NCI-H1694 treated with DMSO at 0.1 percent for 48 hours (cell line): ENCODE data around the gene WDR36.
A peak's percentile ranks its signal among the peaks of the same experiment; 100 is the strongest.
"Not testable (repeated sequence)": the region's sequence is repeated elsewhere in the genome, so short reads cannot be mapped to it uniquely, and the experiment has no call there.

Source experiments
- DNase-seq: peaks from one replicate; lab custom pipeline; 2025; lab: John Stamatoyannopoulos, UW

The WDR36 gene

DNA sequence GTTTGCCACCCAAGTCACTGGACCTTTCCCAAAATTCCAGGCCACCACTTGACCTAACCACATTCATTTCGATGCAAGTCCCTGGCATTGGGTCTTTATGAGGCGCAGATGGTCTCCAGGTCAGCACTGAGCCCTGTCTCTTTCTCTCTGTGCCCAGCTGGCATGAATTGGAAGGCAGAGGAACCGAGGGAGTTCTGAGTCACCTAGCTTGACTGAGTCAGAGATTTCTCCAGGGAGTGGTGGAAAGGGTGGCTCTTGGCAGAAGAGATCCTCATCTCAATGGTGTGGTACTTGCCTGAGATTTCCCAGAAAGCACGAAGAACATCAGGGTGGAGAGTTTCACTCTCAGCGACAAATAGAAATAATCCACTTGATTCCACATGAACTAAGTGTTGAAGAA, 43.8 kb downstream of the WDR36 start:
- no peak for DNase-seq

DNA sequence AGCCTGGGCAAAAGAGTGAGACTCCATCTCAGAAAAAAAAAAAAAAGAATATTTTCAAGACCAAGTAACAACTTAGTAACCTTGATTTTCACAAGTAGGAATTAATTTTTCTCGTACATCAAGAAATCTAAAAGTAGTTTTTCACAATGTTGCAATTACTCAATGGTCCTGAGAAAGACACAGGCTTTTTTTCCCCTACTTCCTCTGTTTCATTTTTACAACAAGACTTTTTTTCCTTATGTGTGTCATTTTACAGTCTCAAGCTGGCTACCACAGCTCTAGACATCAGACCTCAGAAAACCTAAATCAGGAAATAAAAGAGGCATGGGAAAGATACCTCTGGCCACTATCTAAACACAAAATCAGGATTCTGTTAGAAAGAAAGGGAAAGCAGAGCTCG, 45.9 kb downstream of the WDR36 start:
- no peak for DNase-seq

DNA sequence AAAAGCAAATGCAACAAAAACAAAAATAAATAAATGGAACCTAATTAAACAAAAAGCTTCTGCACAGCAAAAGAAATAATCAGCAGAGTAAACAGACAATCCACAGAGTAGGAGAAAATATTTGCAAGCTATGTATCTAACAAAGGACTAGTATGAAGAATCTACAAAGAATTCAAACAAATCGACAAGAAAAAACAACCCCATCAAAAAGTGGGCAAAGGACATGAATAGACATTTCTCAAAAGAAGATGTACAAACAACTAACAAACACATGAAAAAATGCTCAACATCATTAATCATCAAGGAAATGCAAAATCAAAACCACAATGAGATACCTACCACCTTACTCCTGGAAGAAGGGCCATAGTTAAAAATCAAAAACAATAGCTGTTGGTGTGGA, 49.3 kb downstream of the WDR36 start:
- not testable (repeated sequence) for DNase-seq

DNA sequence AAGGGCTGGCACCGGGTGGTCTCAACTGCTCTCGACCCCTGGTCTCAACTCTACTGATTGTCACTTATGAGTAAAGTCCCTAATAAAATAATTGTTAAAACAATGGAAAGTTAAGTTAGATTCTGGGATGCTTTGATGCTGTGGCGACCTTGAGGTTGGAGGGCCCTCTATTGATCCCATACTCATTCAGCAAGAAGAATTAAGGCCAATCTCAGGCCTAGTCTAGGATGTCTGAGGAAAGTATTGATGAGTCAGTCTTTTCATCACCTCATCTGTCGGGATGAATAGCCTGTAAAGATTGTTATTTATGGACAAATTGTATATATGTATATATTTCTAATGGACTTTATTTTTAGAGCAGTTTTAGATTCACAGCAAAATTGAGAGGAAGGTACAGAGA, 50.8 kb downstream of the WDR36 start:
- DNase-seq, result no peak

DNA sequence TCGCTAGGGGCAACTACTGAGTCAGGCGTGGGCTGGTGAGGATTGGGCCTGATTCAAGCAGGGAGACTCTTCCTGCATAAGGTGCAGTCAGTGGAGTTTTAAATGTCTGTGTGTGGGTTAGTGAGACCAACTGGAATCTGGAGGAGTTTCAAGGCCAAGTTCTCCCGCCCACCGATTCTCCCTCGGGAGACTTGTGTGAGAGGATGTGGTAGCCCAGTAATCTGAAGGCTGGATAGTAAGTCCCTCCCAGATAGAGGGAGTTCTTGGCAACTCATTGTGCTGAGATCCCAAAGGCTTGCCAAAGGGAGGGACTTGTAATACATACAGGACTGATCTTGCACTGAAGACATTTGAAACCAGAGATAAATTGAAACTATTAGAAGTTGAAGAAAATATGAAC, 51.8 kb downstream of the WDR36 start:
- DNase-seq, result no peak

DNA sequence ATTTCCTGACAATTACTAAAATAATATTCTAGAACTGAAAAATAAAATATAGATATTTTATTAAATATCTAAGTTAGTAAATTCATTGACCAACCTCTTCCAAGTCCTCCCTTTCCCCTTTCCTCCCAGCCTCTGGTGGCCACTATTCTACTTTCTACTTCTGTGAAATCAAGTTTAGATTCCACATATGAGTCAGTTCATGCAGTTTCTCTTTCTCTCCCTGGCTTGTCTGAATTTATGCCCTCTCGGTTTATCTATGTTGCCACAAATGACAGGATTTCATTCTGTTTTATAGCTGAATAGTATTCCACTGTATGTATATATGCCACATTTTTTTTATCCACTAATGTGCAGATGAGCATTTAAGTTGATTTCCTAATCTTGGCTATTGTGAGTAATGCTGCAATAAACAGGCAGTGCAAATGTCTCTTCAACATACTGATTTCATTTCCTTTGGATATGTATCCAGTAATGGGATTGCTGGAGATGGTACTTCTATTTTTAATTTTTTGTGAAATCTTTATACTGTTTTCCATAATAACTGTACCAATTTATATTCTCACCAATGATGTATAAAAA, 52.3 kb downstream of the WDR36 start:
- DNase-seq, result no peak

DNA sequence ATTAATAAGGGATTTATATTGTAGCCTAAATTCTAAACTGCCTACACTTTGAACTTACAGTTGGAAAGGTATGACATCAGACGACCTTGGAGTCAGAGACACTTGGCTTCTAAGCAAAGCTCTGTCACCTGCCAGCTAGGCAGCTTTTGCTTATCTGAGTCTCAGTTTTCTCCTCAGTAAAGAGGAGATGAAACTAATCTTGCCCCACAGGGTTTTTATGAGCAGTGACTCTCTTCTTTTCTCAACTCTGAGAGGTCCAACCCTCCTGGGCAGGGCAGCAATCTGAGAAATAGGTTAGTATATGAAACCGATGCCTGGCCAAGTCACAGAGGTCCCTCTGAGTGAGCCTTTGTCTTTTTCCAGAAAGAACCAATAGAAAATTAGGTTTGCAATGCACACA, 53.9 kb downstream of the WDR36 start:
- DNase-seq, result no peak

DNA sequence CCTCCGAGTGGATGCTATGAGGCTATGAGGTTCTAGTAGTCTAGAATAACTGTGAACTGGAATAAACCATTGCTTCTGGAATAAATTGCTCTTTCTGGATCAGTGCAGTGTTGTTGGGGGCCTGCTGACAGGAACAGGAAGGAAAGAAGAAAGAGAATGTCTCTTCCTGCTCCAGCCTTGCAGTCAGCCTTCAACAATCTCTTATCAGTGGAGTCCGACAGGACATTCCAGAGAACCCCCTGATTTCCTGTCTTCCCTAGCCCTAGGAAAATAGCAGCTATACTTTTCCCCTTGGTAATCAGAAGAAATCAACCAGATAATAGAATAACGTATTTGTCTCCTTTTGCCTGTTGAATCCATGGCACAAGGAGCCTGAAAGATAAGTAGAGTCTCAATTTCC, 55.4 kb downstream of the WDR36 start:
- no peak for DNase-seq

DNA sequence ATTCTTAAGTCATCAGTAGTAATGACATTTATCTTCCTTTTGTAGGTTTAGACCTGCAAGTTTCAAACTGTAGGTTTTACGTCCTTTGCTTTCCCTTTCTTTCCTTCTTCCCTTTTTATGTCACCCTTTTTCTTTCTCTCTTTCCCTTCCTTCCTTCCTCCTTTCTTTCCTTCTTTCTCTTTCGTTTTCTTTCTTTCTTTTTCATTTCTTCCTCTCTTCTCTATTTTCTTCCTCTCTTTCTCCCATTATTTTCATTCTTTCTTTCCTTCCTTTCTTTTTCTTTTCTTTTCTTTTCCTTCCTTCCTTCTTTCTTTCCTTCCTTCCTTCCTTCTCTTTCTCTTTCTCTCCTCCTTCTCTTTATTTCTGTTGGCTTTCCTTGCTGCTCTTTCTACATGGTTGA, 59.9 kb downstream of the WDR36 start:
- DNase-seq, result no peak

DNA sequence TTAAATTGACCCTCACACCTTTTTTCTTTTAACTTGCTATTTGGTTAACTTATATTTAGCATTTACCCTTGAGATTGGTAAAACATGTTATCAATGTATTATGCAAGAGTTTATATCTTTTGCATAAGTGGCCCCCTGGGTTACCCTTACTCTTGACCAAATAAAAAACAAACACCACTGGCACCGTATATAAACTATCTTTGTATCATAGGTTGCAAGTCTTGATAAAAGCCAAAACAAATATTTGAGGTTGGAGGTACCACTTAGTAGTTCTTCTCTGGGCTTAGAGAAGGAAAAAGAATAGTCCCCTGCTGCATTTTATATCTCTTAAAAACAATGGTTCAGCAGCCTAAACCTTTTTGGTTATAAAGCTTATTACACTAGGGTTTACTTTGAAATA, 61.3 kb downstream of the WDR36 start:
- no peak for DNase-seq

DNA sequence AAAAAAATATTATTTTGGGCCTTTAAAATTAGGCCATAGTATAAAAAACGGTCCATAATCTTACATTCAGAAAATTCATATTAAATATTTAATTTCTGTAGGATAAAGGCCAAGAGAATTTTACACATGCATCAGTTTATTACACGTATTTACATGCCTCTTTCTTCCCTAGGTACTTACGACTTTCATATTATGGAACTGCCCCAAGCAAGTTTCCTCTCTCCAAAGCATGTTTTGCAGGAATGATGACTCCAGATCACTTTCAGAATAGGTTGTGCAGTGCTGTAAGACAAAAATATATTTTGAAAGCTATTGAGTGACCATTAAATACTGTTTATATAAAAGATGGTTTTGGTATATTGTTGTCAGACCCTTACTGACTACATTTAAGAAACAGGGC, 61.8 kb downstream of the WDR36 start:
- DNase-seq, result no peak

DNA sequence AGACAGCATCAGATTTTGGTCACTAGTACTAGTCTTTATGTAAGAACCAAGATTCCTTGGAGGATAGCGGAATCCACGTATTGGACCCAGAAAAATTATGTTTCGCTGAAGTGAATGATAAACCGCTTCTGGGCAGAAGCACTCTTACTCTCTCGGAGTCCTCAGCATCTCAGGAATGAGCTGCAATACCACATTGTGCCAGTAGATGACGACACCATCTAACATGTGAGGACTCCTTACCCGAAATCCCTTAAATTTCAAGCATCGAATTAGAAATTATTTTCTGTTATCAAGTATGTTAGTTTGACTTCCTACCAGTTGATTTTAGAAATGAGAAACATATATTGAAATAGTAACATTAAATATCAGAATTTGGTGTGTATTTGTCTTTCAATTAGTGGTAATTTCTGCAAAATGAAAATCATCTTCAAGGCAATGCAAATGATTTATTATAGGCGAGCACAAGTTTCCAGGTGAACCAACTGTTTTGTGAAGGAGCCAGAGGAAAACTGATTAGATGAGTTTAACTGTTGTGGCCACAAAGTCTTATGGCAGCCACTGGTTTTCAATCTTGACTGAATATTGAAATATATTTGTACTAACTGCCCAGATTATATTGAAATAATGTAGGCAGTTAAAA, 66.1 kb downstream of the WDR36 start:
- peak; percentile 32 for DNase-seq

DNA sequence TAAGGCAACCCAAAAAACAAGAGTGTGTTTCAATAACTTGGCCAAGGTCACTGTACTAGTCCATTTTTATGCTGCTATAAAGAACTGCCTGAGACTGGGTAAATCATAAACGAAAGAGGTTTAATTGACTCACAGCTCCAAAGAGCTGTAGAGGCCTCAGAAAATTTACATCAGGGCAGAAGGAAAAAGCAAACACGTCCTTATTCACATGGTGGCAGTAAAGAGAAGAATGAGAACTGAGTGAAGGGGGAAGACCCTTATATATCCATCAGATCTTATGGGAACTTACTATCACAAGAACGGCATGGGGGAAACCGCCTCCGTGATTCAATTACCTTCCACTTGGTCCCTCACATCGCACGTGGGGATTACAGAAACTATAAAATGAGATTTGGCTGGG, 67.7 kb downstream of the WDR36 start:
- DNase-seq, result peak; percentile 44

DNA sequence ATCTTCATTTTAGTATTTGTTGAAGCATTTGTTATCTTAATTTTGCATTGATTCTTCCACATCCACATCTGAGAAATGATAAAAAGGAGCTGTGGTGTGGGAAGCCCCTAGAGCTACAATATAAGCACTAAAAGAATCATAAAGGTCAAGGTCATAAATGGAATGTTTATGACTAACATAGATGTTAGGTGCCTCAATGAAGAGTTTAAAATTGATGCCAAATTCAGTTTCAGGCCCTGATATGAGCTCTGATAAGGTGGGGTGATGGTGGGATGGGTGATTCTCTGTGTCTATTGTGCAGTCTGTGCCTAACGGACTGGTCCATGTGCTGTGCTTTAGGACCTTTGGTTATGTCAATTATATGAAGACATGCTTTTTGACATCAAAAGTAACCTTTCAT, 70.9 kb downstream of the WDR36 start:
- DNase-seq, result no peak

DNA sequence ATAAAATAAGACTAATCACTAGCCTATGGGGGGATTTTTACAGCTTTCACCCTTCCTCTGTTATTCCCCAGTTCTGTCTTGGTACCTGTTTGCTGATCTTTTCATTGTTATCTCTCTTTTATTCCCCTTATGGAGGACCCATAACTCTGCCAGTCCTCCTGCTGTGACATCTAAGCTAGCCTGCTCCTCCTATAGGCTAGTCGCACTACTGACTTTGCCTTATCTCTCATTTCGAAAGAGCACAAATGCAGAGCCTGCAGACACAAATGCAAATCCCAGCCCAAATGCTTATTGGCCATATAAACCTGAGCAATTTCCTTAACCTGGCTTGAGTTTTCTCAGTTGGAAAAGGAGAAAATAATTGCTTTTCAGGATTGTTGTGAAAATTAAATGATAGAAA, 72.9 kb downstream of the WDR36 start:
- no peak for DNase-seq

DNA sequence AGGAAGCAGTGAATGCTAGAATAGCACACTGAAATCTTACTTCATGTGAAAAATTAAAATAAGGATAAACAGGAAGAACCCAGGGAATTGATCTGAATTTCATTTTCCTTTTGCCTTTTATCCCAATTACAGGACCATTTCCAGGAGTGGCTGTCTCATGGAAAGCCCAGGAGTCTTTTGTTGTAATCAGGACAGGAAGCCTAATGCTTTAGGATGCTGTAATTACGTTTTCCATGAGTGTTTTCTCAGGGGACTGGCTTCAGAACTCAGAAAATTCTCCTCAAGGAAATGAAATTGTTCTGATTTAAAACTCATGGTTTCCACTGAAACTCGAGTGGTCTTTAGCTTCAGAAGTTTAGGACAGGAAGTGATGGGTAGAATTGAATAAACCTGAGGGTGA, 75.4 kb downstream of the WDR36 start:
- no peak for DNase-seq

DNA sequence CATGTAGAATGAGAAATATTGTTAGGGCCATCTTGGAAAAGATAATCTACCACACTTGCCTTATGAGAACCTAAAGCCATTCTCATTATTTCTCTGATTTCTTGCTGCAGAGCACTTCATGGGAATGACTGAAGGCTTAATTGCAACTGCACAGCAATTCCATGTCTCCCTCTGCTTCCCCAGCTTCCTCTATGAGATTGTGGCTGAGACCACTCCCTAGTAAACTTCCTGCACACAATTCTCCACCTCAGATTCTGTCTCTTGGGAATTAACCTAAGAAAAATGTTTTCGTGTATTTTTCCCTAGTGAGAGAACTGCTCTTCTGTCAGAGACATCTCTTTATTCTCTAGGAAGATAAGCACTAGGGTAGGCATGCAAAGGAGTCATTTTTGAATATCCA, 76.5 kb downstream of the WDR36 start:
- DNase-seq, result no peak

DNA sequence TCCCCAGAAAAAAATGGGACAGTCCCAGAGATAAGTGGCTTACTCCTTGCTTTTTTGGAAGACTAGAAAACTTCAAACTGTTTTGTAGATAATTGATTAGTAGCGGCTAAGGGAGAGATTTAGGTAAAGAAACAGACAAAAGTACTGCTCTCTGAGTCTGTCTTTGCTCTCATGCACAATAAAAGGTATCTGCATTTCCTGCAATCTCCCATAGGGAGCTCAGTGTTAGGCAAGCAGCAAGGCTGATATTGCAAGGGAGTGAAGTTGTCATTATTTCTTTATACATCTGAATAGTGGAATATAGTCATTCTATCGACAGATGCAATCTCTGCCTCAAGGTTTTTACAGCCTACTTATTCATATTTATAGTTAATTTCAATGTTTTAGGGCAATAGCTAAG, 77.1 kb downstream of the WDR36 start:
- DNase-seq, result no peak

DNA sequence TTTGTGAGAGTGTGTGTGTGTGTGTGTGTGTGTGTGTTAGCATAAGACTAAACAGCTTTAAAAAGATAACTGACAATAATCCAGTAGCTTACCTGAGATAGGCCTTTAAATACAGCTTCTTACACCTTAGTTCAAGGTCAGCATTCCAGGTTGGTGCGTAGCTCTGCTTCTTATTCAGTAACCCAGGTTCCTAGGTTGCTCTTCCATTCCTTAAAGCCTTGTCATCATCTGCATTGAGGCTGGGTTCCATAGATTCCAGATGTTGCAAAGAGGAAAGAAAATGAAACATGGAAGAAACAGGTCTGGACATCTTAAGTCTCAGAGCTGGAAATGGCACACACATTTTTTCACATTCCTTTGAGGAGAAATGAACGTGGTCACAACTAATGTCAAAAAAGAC, 78.1 kb downstream of the WDR36 start:
- no peak for DNase-seq

DNA sequence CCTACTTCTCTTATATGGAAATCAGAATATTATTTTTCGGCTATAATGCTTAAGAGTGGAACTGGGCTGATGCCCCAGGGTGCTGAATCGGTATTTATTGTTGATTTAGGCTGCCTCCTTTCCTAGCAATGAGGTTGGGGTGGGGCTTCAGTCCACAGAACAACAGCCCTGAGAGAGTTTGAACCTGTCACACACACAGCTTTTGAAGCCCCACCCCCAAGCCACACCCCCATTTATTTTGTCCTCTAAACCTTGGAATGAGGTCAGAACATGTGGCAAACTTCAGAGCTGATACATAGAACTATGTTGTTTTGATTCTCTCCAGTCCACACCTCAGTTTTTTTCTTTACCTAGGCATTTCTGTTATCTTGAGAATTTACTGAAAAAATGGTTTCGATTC, 80.4 kb downstream of the WDR36 start:
- no peak for DNase-seq

DNA sequence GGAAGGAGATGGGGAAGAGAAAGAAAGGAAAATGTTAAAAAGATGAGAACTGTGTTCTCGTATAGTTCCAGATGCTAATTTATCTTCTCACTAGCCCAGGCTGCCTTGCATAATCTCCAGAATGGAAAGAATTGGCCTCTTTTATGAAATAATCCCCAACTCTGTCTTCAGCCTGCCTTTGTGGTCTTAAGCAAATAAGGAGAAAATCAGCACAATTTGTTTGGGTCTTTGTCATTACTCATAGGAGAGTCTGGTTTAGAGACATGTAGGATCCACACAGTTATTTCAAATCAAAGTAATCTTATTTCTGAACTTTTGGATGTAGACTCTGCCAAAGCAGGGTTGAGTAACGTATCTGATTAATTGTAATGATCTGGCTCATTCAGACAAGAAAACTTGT, 81.3 kb downstream of the WDR36 start:
- DNase-seq, result no peak
